Dermis blood vessel endothelial cell (primary cell): ENCODE measurements around the gene EMP3. TPM values are rescaled to one million over a fixed set of nuclear protein-coding genes. Genes with fewer than 3 reads are reported as not detected.

Experiments used
- total RNA-seq: library from RNA; depleted of rRNA; stranded (reverse); fragments of >200 nt; gene quantifications from 2 replicates; pipeline ENCODE4 v1.2.3, GENCODE V29; 2014

EMP3 gene
- total RNA-seq, 1 donor from 2014 or later = 7.3 TPM

Other genes starting within 250 kb of the EMP3 start
- 28.4 and 104 TPM in 2 replicates for gene PLA2G4C, start 214.7 kb upstream of the EMP3 start, total RNA-seq
- gene LIG1, start 155.2 kb upstream of the EMP3 start, total RNA-seq = 32.5 and 46.9 TPM in 2 replicates
- 3.1 and 5.0 TPM in 2 replicates for gene ZSWIM9, start 154.9 kb upstream of the EMP3 start, total RNA-seq
- 104 and 112 TPM in 2 replicates for gene CARD8, start 69.6 kb upstream of the EMP3 start, total RNA-seq
- 0.34 and 0.84 TPM in 2 replicates for gene ZNF114, start 55.5 kb upstream of the EMP3 start, total RNA-seq
- 1.9 and 3.8 TPM in 2 replicates for gene TMEM143, start 38.4 kb downstream of the EMP3 start, total RNA-seq
- gene SYNGR4, start 38.8 kb downstream of the EMP3 start, total RNA-seq = not detected in 2 replicates
- gene KDELR1, start 66.0 kb downstream of the EMP3 start, total RNA-seq = 37.6 and 70.8 TPM in 2 replicates
- 0.51 and 0.79 TPM in 2 replicates for gene GRIN2D, start 68.1 kb downstream of the EMP3 start, total RNA-seq
- gene GRWD1, start 120.4 kb downstream of the EMP3 start, total RNA-seq = 41.4 and 57.9 TPM in 2 replicates
- gene KCNJ14, start 130.0 kb downstream of the EMP3 start, total RNA-seq = 0.33 and 0.51 TPM in 2 replicates
- 63.1 and 89.0 TPM in 2 replicates for gene CYTH2, start 143.8 kb downstream of the EMP3 start, total RNA-seq
- 0.14 TPM in 1 of 2 replicates, not detected in the other for gene LMTK3, start 186.3 kb downstream of the EMP3 start, total RNA-seq
- gene SULT2B1, start 226.6 kb downstream of the EMP3 start, total RNA-seq = 0.42 TPM in 1 of 2 replicates, not detected in the other